ENCODE measurements around the gene MED13.

The MED13 gene

GRCh38 chr17:62096401-62096670 lies 31.3 kb upstream of the MED13 start:
- DNase-seq (ENCODE audit: low read depth), result no peak
- H3K4me3 ChIP-seq (ENCODE audit: low read length), result no peak overlapping the region
- TF ChIP-seq, protein P1, sequence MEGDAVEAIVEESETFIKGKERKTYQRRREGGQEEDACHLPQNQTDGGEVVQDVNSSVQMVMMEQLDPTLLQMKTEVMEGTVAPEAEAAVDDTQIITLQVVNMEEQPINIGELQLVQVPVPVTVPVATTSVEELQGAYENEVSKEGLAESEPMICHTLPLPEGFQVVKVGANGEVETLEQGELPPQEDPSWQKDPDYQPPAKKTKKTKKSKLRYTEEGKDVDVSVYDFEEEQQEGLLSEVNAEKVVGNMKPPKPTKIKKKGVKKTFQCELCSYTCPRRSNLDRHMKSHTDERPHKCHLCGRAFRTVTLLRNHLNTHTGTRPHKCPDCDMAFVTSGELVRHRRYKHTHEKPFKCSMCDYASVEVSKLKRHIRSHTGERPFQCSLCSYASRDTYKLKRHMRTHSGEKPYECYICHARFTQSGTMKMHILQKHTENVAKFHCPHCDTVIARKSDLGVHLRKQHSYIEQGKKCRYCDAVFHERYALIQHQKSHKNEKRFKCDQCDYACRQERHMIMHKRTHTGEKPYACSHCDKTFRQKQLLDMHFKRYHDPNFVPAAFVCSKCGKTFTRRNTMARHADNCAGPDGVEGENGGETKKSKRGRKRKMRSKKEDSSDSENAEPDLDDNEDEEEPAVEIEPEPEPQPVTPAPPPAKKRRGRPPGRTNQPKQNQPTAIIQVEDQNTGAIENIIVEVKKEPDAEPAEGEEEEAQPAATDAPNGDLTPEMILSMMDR (IDR thresholded peaks at IDR 0.05; ENCODE audit: insufficient read depth, low read depth, low read length, missing control alignments), result no peak

GRCh38 chr17:62094175-62094574 lies 29.1 kb upstream of the MED13 start:
- DNase-seq (ENCODE audit: low read depth), result peak; percentile 10
- H3K4me3 ChIP-seq (ENCODE audit: low read length), result no peak overlapping the region
- TF ChIP-seq, protein P1 (IDR thresholded peaks at IDR 0.05; ENCODE audit: insufficient read depth, low read depth, low read length, missing control alignments), result no peak

- DNase-seq (ENCODE audit: low read depth), result peak; percentile 96
- H3K4me3 ChIP-seq (ENCODE audit: low read length), result no peak overlapping the region
- TF ChIP-seq, protein P1 (IDR thresholded peaks at IDR 0.05; ENCODE audit: insufficient read depth, low read depth, low read length, missing control alignments), result no peak
Measured at GRCh38 chr17:62093188-62094155, 28.4 kb upstream of the MED13 start.

- peak; percentile 45 for DNase-seq (ENCODE audit: low read depth)
- TF ChIP-seq, protein P1 (IDR thresholded peaks at IDR 0.05; ENCODE audit: insufficient read depth, low read depth, low read length, missing control alignments), result no peak
- H3K4me3 ChIP-seq (ENCODE audit: low read length), result no peak overlapping the region
Measured at GRCh38 chr17:62092784-62093183, 27.7 kb upstream of the MED13 start.

DNA sequence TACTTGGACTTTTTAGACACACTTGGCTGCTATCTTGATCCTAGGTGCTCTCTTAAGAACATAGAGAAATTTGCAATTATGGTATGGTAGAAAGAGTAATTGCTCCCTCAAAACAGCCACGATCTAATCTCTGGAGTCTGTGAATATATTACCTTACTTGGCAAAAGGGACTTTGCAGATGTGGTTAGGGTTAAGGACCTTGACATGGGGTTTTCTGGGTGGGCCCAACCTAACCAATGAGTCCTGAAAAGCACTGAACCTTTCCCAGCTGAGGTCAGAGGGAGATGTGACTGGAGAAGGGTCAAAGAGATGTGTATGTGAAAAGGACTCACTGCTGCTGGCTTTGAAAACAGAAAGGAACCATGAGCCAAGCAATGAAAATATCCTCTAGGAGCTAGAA lies 26.7 kb upstream of the MED13 start:
- no peak for DNase-seq (ENCODE audit: low read depth)
- no peak overlapping the region for H3K4me3 ChIP-seq (ENCODE audit: low read length)
- TF ChIP-seq, protein P1 (IDR thresholded peaks at IDR 0.05; ENCODE audit: insufficient read depth, low read depth, low read length, missing control alignments), result no peak

- H3K4me3 ChIP-seq (ENCODE audit: low read length), result no peak overlapping the region
- no peak for DNase-seq (ENCODE audit: low read depth)
- TF ChIP-seq, protein P1 (IDR thresholded peaks at IDR 0.05; ENCODE audit: insufficient read depth, low read depth, low read length, missing control alignments), result no peak
Measured at GRCh38 chr17:62090868-62091267, 25.8 kb upstream of the MED13 start.

Measured in epithelial cell of esophagus (primary cell).